Neural cell (in vitro differentiated cells): ENCODE data around the gene ALDOC.

Experiments
- CTCF ChIP-seq: fragments of 450-650 bp; IDR thresholded peaks from 2 replicates; pipeline ENCODE4 v1.5.1; 2014; ENCODE audit warnings: antibody characterized with exemption, mild to moderate bottlenecking, moderate library complexity; ENCODE audit not compliant: poor library complexity, severe bottlenecking
- EP300 ChIP-seq: fragments of 450-650 bp; conservative IDR thresholded peaks from 2 replicates; pipeline ENCODE4 v1.6.1; 2014; ENCODE audit warnings: antibody characterized with exemption, mild to moderate bottlenecking, moderate library complexity; ENCODE audit not compliant: poor library complexity, severe bottlenecking
- EZH2 ChIP-seq: fragments of 200-600, 300-800 bp; shearing (Covaris generic), sonication (generic); IDR thresholded peaks from 2 replicates; pipeline ENCODE4 v1.6.1; 2014; ENCODE audit warnings: antibody characterized with exemption, low read length, borderline replicate concordance, mild to moderate bottlenecking; ENCODE audit not compliant: insufficient read depth, poor library complexity, severe bottlenecking
- MXI1 ChIP-seq: fragments of 450-650 bp; conservative IDR thresholded peaks from 2 replicates; pipeline ENCODE4 v1.6.1; 2014; ENCODE audit warnings: antibody characterized with exemption, mild to moderate bottlenecking; ENCODE audit not compliant: poor library complexity, severe bottlenecking
- POLR2AphosphoS5 ChIP-seq: IDR thresholded peaks from 2 replicates; pipeline ENCODE4 v1.6.1; 2012
- RAD21 ChIP-seq: fragments of 450-650 bp; conservative IDR thresholded peaks from 2 replicates; pipeline ENCODE4 v1.6.1; 2014; ENCODE audit warnings: antibody characterized with exemption, mild to moderate bottlenecking, moderate library complexity
- REST ChIP-seq: IDR thresholded peaks from 2 replicates; pipeline ENCODE4 v1.6.1; 2012; ENCODE audit warnings: borderline replicate concordance
- SMC3 ChIP-seq: fragments of 450-650 bp; conservative IDR thresholded peaks from 2 replicates; pipeline ENCODE4 v1.6.1; 2014; ENCODE audit warnings: antibody characterized with exemption, mild to moderate bottlenecking, moderate library complexity; ENCODE audit not compliant: poor library complexity
- TAF1 ChIP-seq: IDR thresholded peaks from 2 replicates; pipeline ENCODE4 v1.6.1; 2012; ENCODE audit warnings: low read depth

GRCh38 chr17:28592260-28592659 is 15.6 kb upstream of the ALDOC start:
- TF ChIP-seq CTCF (no peak), POLR2AphosphoS5 (no peak), TAF1 (no peak), EZH2 (no peak), EP300 (no peak), RAD21 (no peak), SMC3 (no peak), REST (no peak), MXI1 (no peak)
